Measurements from ENCODE around the gene CDHR3. TPM values are rescaled to one million over a fixed set of nuclear protein-coding genes. Genes with fewer than 3 reads are reported as not detected.

CDHR3 gene
- total RNA-seq, 1 experiment from 2014 or later = 2.0 TPM

GRCh38 chr7:106017657-106018056 is 54.6 kb downstream of the CDHR3 start:
- in situ Hi-C loops (cut with HindIII; ENCODE audit: low pct_unique_long_range_greater_than_20kb, low sequenced_read_pairs) = no loop called here
- no peak for DNase-seq (ENCODE audit: low read depth)

GRCh38 chr7:106018566-106019469 is 55.8 kb downstream of the CDHR3 start:
- DNase-seq (ENCODE audit: low read depth) = no peak
- in situ Hi-C loops (cut with HindIII; ENCODE audit: low pct_unique_long_range_greater_than_20kb, low sequenced_read_pairs) = no loop called here

GRCh38 chr7:106019470-106019820 is 56.4 kb downstream of the CDHR3 start:
- in situ Hi-C loops (cut with HindIII; ENCODE audit: low pct_unique_long_range_greater_than_20kb, low sequenced_read_pairs) = no loop called here
- no peak for DNase-seq (ENCODE audit: low read depth)

- no peak for DNase-seq (ENCODE audit: low read depth)
- in situ Hi-C loops (cut with HindIII; ENCODE audit: low pct_unique_long_range_greater_than_20kb, low sequenced_read_pairs) = no loop called here
Observed at GRCh38 chr7:106021151-106022067, 58.3 kb downstream of the CDHR3 start.

GRCh38 chr7:106022193-106022821 is 59.2 kb downstream of the CDHR3 start:
- no peak for DNase-seq (ENCODE audit: low read depth)
- in situ Hi-C loops (cut with HindIII; ENCODE audit: low pct_unique_long_range_greater_than_20kb, low sequenced_read_pairs) = no loop called here

GRCh38 chr7:106023369-106024322 is 60.6 kb downstream of the CDHR3 start:
- DNase-seq (ENCODE audit: low read depth) = no peak
- in situ Hi-C loops (cut with HindIII; ENCODE audit: low pct_unique_long_range_greater_than_20kb, low sequenced_read_pairs) = no loop called here

- in situ Hi-C loops (cut with HindIII; ENCODE audit: low pct_unique_long_range_greater_than_20kb, low sequenced_read_pairs) = no loop called here
- DNase-seq (ENCODE audit: low read depth) = no peak
Observed at GRCh38 chr7:106026101-106026500, 63.0 kb downstream of the CDHR3 start.

- in situ Hi-C loops (cut with HindIII; ENCODE audit: low pct_unique_long_range_greater_than_20kb, low sequenced_read_pairs) = no loop called here
- no peak for DNase-seq (ENCODE audit: low read depth)
Observed at GRCh38 chr7:106029451-106029850, 66.4 kb downstream of the CDHR3 start.

- in situ Hi-C loops (cut with HindIII; ENCODE audit: low pct_unique_long_range_greater_than_20kb, low sequenced_read_pairs) = no loop called here
- no peak for DNase-seq (ENCODE audit: low read depth)
Observed at GRCh38 chr7:106029941-106030340, 66.9 kb downstream of the CDHR3 start.

- in situ Hi-C loops (cut with HindIII; ENCODE audit: low pct_unique_long_range_greater_than_20kb, low sequenced_read_pairs) = no loop called here
- no peak for DNase-seq (ENCODE audit: low read depth)
Observed at GRCh38 chr7:106031300-106032035, 68.4 kb downstream of the CDHR3 start.

GRCh38 chr7:106032295-106032694 is 69.2 kb downstream of the CDHR3 start:
- DNase-seq (ENCODE audit: low read depth) = no peak
- in situ Hi-C loops (cut with HindIII; ENCODE audit: low pct_unique_long_range_greater_than_20kb, low sequenced_read_pairs) = no loop called here

- DNase-seq (ENCODE audit: low read depth) = no peak
- in situ Hi-C loops (cut with HindIII; ENCODE audit: low pct_unique_long_range_greater_than_20kb, low sequenced_read_pairs) = no loop called here
Observed at GRCh38 chr7:106033735-106034134, 70.7 kb downstream of the CDHR3 start.

GRCh38 chr7:106034383-106034782 is 71.3 kb downstream of the CDHR3 start:
- DNase-seq (ENCODE audit: low read depth) = no peak
- in situ Hi-C loops (cut with HindIII; ENCODE audit: low pct_unique_long_range_greater_than_20kb, low sequenced_read_pairs) = no loop called here

GRCh38 chr7:106035568-106035967 is 72.5 kb downstream of the CDHR3 start:
- in situ Hi-C loops (cut with HindIII; ENCODE audit: low pct_unique_long_range_greater_than_20kb, low sequenced_read_pairs) = no loop called here
- DNase-seq (ENCODE audit: low read depth) = no peak

GRCh38 chr7:106036004-106036403 is 72.9 kb downstream of the CDHR3 start:
- DNase-seq (ENCODE audit: low read depth) = no peak
- in situ Hi-C loops (cut with HindIII; ENCODE audit: low pct_unique_long_range_greater_than_20kb, low sequenced_read_pairs) = no loop called here

- in situ Hi-C loops (cut with HindIII; ENCODE audit: low pct_unique_long_range_greater_than_20kb, low sequenced_read_pairs) = no loop called here
- DNase-seq (ENCODE audit: low read depth) = no peak
Observed at GRCh38 chr7:106037489-106038176, 74.6 kb downstream of the CDHR3 start.

- DNase-seq (ENCODE audit: low read depth) = no peak
- in situ Hi-C loops (cut with HindIII; ENCODE audit: low pct_unique_long_range_greater_than_20kb, low sequenced_read_pairs) = no loop called here
Observed at GRCh38 chr7:106038289-106038688, 75.2 kb downstream of the CDHR3 start.

All from Caki2 (cell line).